Body of pancreas (tissue), 4 donors: ENCODE results near the gene ACVR1B. TPM values are rescaled to one million over a fixed set of nuclear protein-coding genes. Genes with fewer than 3 reads are reported as not detected.

ENCODE experiments used
- ATAC-seq: fragments of 150-250 bp; one replicate; pipeline ENCODE4 v1.9.1; 2016
- DNase-seq, 4 donors: peaks; one replicate each; pipeline ENCODE4 v3.0.0-alpha.2; 2019
- H3K27ac ChIP-seq, 4 donors: fragments of 200-600 bp; sonication (generic); 1 replicate in 3 of 4; 2 replicates in 1 of 4; pipeline versions ENCODE4 v1.5.1 to v1.6.1; 2016 to 2019; ENCODE audit warnings: mild to moderate bottlenecking in 1 of 4, mixed read lengths in 1 of 4, moderate library complexity in 1 of 4
- H3K27me3 ChIP-seq, 2 donors: fragments of 200-600 bp; sonication (generic); one replicate each; pipeline ENCODE4 v1.6.0; 2016; ENCODE audit warnings: mild to moderate bottlenecking in 1 of 2
- H3K36me3 ChIP-seq, 2 donors: fragments of 200-600 bp; sonication (generic); replicated peaks in 1 of 2; 2 replicates each; pipeline ENCODE4 v1.5.1; 2016; ENCODE audit warnings: low read depth in 2 of 2; ENCODE audit not compliant: insufficient read depth in 1 of 2
- H3K4me1 ChIP-seq: fragments of 200-600 bp; sonication (generic); one replicate; pipeline ENCODE4 v1.6.0; 2016
- H3K4me3 ChIP-seq, 2 donors: fragments of 200-600 bp; sonication (generic); 1 replicate in 1 of 2; 2 replicates in 1 of 2; pipeline ENCODE4 v1.5.1; 2016 to 2019
- H3K9me3 ChIP-seq, 3 donors: fragments of 200-600 bp; sonication (generic); 1 replicate in 2 of 3; 2 replicates in 1 of 3; pipeline ENCODE4 v1.5.1; 2016
- POLR2A ChIP-seq, 3 donors: fragments of 450-650 bp; IDR thresholded peaks; one replicate each; pipeline ENCODE4 v1.6.1; 2016; ENCODE audit warnings: antibody characterized with exemption in 3 of 3, mild to moderate bottlenecking in 2 of 3
- WGBS, 2 donors: methylation state at CpG; one replicate each; pipeline ENCODE4 v1.1.5; 2017; 5-methylcytosine and 5-hydroxymethylcytosine counted together
- intact Hi-C: fragments of 100-400 bp; cut with DNase I; formaldehyde crosslinking; loops from one replicate; pipeline ENCODE4 v1.15.1; 2023
- total RNA-seq, 2 donors: library from RNA; depleted of rRNA; stranded (reverse); fragments of >200 nt; gene quantifications; one replicate each; pipeline ENCODE4 v1.1.0, GENCODE V29; 2016
- TF ChIP-seq, protein P1 (sequence below), 7 experiments: fragments of 450-650 bp in 4 of 7; fragments of 200-600 bp in 3 of 7; sonication (generic) in 3 of 7; IDR thresholded peaks; one replicate each; pipeline ENCODE4 v1.5.1; 2016 to 2019; ENCODE audit warnings: antibody characterized with exemption in 7 of 7

Gene ACVR1B
- 10 to 100 TPM; 19.8 to 21.8 TPM for total RNA-seq

DNA sequence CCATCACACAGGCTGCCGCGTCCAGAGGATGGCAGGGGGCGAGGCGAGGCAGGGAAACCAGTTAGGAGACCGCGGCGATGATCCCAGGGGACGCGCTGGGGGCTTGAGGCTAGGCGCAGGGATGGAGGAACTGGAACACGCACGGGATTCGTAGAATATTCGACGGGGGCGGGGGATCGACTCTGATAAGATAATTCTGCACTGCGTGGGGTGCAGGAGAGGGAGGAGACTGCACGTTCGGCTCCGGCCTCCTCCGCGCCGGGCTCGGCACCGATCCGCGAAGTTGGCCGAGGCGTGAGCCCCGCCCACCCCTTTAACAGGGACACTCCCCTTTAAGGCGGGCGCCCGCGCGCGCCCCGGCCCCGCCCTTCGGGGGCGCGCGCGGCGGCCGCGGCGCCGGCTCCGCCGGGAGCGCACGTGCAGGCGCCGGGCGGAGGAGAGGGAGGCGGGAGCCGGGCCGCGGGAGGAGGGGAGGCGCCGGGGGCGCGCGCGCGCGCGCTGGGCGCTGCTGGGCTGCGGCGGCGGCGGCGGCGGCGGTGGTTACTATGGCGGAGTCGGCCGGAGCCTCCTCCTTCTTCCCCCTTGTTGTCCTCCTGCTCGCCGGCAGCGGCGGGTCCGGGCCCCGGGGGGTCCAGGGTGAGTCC is at the start of gene ACVR1B:
ACVR1B (plus strand) TSS at position 501 of the 644 bp plus-strand sequence; CDS start at position 546, 45 bp downstream.
- peak; percentile 37 to 74 (median 59) for TF ChIP-seq POLR2A (IDR thresholded peaks at IDR 0.05)
- TF ChIP-seq, protein P1, sequence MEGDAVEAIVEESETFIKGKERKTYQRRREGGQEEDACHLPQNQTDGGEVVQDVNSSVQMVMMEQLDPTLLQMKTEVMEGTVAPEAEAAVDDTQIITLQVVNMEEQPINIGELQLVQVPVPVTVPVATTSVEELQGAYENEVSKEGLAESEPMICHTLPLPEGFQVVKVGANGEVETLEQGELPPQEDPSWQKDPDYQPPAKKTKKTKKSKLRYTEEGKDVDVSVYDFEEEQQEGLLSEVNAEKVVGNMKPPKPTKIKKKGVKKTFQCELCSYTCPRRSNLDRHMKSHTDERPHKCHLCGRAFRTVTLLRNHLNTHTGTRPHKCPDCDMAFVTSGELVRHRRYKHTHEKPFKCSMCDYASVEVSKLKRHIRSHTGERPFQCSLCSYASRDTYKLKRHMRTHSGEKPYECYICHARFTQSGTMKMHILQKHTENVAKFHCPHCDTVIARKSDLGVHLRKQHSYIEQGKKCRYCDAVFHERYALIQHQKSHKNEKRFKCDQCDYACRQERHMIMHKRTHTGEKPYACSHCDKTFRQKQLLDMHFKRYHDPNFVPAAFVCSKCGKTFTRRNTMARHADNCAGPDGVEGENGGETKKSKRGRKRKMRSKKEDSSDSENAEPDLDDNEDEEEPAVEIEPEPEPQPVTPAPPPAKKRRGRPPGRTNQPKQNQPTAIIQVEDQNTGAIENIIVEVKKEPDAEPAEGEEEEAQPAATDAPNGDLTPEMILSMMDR (IDR thresholded peaks at IDR 0.05) = no peak
- Histone ChIP-seq H3K4me1 (peaks cover 34% of the 10 kb centered on the region), H3K27ac (peak within 1 kb of the TSS; percentile 86 to 98 (median 94)), H3K4me3 (peak within 1 kb of the TSS; percentile 76 to 96), H3K36me3 (no peaks in the 10 kb centered on the region), H3K27me3 (no peaks in the 10 kb centered on the region), H3K9me3 (no peaks in the 10 kb centered on the region)
- intact Hi-C loops = no loop called here
- 0% methylated on average over 16 to 33 of the region's 86 CpGs for WGBS, 2 donors
- ATAC-seq (peak; percentile 93), DNase-seq (peak; percentile 92 to 96 (median 93))

DNA sequence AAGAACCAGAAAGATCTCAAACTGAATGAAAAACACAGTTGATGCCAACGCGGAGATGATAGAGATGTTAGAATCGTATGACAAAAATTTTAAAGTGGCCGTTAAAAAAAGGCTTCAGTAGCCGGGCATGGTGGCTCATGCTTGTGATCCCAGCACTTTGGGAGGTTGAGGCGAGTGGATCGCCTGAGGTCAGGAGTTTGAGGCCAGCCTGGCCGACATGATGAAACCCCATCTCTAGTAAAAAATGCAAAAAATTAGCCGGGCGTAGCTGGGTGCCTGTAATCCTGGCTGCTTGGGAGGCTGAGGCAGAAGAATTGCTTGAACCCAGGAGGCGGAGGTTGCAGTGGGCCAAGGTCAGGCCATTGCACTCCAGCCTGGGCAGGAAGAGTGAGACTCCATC is 49.6 kb upstream of the ACVR1B start:
- no peak overlapping the region for H3K4me3 ChIP-seq
- H3K9me3 ChIP-seq = no peaks in the 10 kb centered on the region
- 86 to 90% methylated on average over 11 of the region's 11 CpGs for WGBS, 2 donors
- no peak overlapping the region for H3K27ac ChIP-seq
- no peaks in the 10 kb centered on the region for H3K36me3 ChIP-seq
- H3K27me3 ChIP-seq = no peaks in the 10 kb centered on the region
- ATAC-seq (no peak), DNase-seq (no peak)
- intact Hi-C loops = no loop called here
- no peak for TF ChIP-seq POLR2A (IDR thresholded peaks at IDR 0.05)
- TF ChIP-seq, protein P1 (IDR thresholded peaks at IDR 0.05) = no peak
- peaks cover 1% of the 10 kb centered on the region for H3K4me1 ChIP-seq

DNA sequence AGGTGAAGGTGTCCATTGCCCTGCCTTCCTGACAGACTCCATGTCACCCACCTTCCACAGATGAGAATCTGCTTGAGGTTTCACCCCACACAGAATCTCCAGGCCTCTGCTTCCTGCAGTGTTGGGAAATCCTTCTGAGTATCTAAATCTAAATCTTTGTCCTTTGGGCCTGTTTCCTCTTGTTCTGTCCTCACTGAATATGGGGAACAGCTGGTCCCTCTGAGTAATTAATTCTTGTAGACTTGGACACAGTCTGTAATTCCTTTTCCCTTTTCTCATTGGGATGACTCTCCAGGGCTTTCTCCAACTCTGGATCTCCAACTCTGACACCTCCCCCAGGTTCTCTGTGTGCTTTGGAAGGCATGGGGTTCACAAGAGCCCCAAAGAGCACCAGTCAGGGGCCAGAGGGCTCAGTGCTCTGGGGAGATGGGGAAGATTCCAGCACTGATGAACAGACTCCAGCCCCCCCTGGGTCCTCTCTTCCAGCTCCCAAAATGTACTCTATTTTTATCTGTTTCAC is 46.5 kb upstream of the ACVR1B start:
- Histone ChIP-seq H3K4me3 (no peak overlapping the region), H3K36me3 (no peaks in the 10 kb centered on the region), H3K27ac (peak overlapping the region in 3 of 4 donors; percentile 65 to 74 (median 72)), H3K4me1 (peaks cover 9% of the 10 kb centered on the region), H3K27me3 (peaks cover 0 to 3% of the 10 kb centered on the region in 2 donors), H3K9me3 (no peaks in the 10 kb centered on the region)
- TF ChIP-seq POLR2A (IDR thresholded peaks at IDR 0.05) = no peak
- TF ChIP-seq, protein P1 (IDR thresholded peaks at IDR 0.05) = no peak
- intact Hi-C loops = no loop called here
- peak; percentile 50 for ATAC-seq
- DNase-seq = peak in 1 of 4 donors; percentile 29

DNA sequence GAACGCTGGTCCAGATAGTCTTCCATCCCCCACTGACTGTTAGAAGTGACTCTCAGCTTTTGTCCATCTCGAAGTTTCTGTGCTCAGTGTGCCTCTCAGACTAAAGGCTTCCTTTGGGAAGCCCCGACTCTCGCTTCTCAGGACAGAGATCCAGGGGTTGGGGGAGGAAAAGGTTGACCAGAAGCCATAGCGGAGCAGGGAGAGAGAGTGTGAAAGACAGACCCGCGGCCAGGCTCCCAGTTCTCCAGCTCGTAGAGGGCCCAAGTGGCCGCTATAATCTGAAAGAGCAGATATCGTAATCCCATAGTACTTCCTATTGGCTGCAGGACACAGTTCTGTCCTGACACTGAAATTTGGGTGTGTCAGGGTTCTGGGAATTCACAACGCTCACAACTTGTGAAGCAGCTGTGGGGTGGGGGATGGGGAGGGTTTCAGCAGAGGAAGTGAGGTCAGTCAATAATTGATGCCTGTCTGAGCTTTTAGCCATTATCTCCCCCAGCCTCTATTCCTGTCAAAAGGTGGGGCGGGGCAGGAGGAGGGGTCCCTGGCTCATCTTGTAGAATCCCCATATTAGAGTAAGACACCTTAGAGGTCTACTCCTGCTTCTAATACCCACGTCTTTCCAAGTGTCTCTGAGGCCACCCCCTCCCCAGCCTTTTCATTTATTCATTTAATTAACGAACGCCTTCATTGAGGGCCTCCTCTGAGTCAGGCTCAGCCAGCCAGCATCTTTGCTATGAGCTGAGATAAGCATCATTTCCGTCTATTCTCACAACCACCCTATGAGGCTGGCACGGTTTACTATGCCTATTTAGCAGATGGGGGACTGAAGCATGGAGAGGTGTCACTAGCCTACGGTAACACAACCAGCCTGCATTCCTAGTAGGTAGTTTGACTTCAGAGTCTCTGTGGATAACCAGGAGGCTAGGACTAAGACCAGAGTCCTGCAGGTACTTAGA is 45.7 kb upstream of the ACVR1B start:
- Histone ChIP-seq H3K4me1 (peaks cover 9% of the 10 kb centered on the region), H3K27ac (peak overlapping the region in 3 of 4 donors; percentile 65 to 74 (median 72)), H3K27me3 (peaks cover 0 to 3% of the 10 kb centered on the region in 2 donors), H3K36me3 (no peaks in the 10 kb centered on the region), H3K4me3 (no peak overlapping the region), H3K9me3 (no peaks in the 10 kb centered on the region)
- peak in 3 of 4 donors; percentile 49 to 68 (median 57) for DNase-seq
- intact Hi-C loops = no loop called here
- ATAC-seq = peak; percentile 51
- TF ChIP-seq, protein P1 (IDR thresholded peaks at IDR 0.05) = no peak
- peak in 1 of 3 donors; percentile 18 for TF ChIP-seq POLR2A (IDR thresholded peaks at IDR 0.05)
- WGBS, 2 donors = 65 to 68% methylated on average over 17 to 18 of the region's 18 CpGs
